Naive thymus-derived CD4-positive, alpha-beta T cell (primary cell): ENCODE measurements around the gene SLC35G2. TPM values are rescaled to one million over a fixed set of nuclear protein-coding genes. Genes with fewer than 3 reads are reported as not detected.
A peak's percentile ranks its signal among the peaks of the same experiment; 100 is the strongest.

ENCODE experiments used
- ATAC-seq: fragments of 150-1000 bp; cut with Tn5 transposase; 2 replicates; pipeline ENCODE4 v1.10.0; 2021; ENCODE audit warnings: mild to moderate bottlenecking, moderate library complexity
- CTCF ChIA-PET: fragments of 350-600 bp; sonication (Branson Sonifier 250); formaldehyde crosslinking; loops from one replicate; lab custom pipeline; 2021; ENCODE audit warnings: antibody characterized with exemption; lab: Charles Lee
- POLR2A ChIA-PET: fragments of 350-600 bp; sonication (Branson Sonifier 250); formaldehyde crosslinking; loops from one replicate; lab custom pipeline; 2021; ENCODE audit warnings: antibody characterized with exemption, inconsistent platforms; lab: Charles Lee
- DNase-seq, 9 donors: peaks; one replicate each; pipeline versions ENCODE4 v3.0.0 to v3.0.0-alpha.2; 2020 to 2022; ENCODE audit warnings: mixed read lengths in 1 of 9
- H3K27ac ChIP-seq: one replicate; pipeline ENCODE4 v1.7.0; 2013; ENCODE audit warnings: mild to moderate bottlenecking, low read depth, low read length, moderate library complexity
- H3K27me3 ChIP-seq, 2 donors: one replicate each; pipeline ENCODE4 v1.7.0; 2013; ENCODE audit warnings: low read length in 2 of 2, mild to moderate bottlenecking in 2 of 2, moderate library complexity in 2 of 2; ENCODE audit not compliant: control insufficient read depth in 2 of 2, insufficient read depth in 2 of 2
- H3K36me3 ChIP-seq, 3 experiments: 1 replicate in 2 of 3; 2 replicates in 1 of 3; pipeline ENCODE4 v1.7.0; 2013; ENCODE audit warnings: low read length in 3 of 3, mild to moderate bottlenecking in 3 of 3, moderate library complexity in 1 of 3; ENCODE audit not compliant: insufficient read depth in 3 of 3, control insufficient read depth in 2 of 3
- H3K4me1 ChIP-seq, 2 donors: one replicate each; pipeline ENCODE4 v1.7.0; 2013; ENCODE audit warnings: low read length in 2 of 2, mild to moderate bottlenecking in 2 of 2, moderate library complexity in 1 of 2; ENCODE audit not compliant: control insufficient read depth in 2 of 2, insufficient read depth in 2 of 2
- H3K4me3 ChIP-seq: 2 replicates; pipeline ENCODE4 v1.7.0; 2013; ENCODE audit warnings: mild to moderate bottlenecking, low read length
- H3K9me3 ChIP-seq, 3 experiments: 1 replicate in 2 of 3; 2 replicates in 1 of 3; pipeline ENCODE4 v1.7.0; 2013; ENCODE audit warnings: low read length in 3 of 3; ENCODE audit not compliant: control insufficient read depth in 2 of 3
- H3K27ac Mint-ChIP-seq, 9 donors: one replicate each; pipeline ENCODE4 v1.8.0; 2020 to 2022; ENCODE audit warnings: mixed read lengths in 9 of 9, mild to moderate bottlenecking in 8 of 9, moderate library complexity in 5 of 9, inconsistent platforms in 2 of 9
- H3K27me3 Mint-ChIP-seq, 5 donors: one replicate each; pipeline ENCODE4 v1.8.0; 2021 to 2022; ENCODE audit warnings: mixed read lengths in 5 of 5, mild to moderate bottlenecking in 1 of 5
- H3K36me3 Mint-ChIP-seq, 5 donors: one replicate each; pipeline ENCODE4 v1.8.0; 2020 to 2022; ENCODE audit warnings: mixed read lengths in 5 of 5, mild to moderate bottlenecking in 3 of 5, inconsistent platforms in 1 of 5
- H3K4me1 Mint-ChIP-seq, 7 donors: one replicate each; pipeline ENCODE4 v1.8.0; 2020 to 2022; ENCODE audit warnings: mixed read lengths in 7 of 7, mild to moderate bottlenecking in 3 of 7, inconsistent platforms in 1 of 7
- H3K4me3 Mint-ChIP-seq, 10 donors: one replicate each; pipeline ENCODE4 v1.8.0; 2020 to 2022; ENCODE audit warnings: mild to moderate bottlenecking in 10 of 10, mixed read lengths in 10 of 10, moderate library complexity in 6 of 10, inconsistent platforms in 2 of 10
- H3K9me3 Mint-ChIP-seq, 11 donors: one replicate each; pipeline ENCODE4 v1.8.0; 2020 to 2022; ENCODE audit warnings: mixed read lengths in 11 of 11, mild to moderate bottlenecking in 4 of 11, inconsistent platforms in 1 of 11, moderate library complexity in 1 of 11
- intact Hi-C, 2 donors: fragments of 100-400 bp; cut with micrococcal nuclease; formaldehyde crosslinking; loops; one replicate each; pipeline ENCODE4 v1.15.1; 2023
- polyA plus RNA-seq, 2 donors: library from polyadenylated mRNA; unstranded; fragments of 300-500 nt; fragmentation: Illumina TruSeq; gene quantifications; one replicate each; pipeline ENCODE4 v1.2.3, GENCODE V29; 2021
- total RNA-seq, 6 experiments: library from RNA in 5 of 6; stranded (reverse) in 5 of 6; gene quantifications; 1 replicate in 5 of 6; 2 replicates in 1 of 6; pipeline ENCODE4 v1.2.3 and lab custom pipeline; 2021 to 2026

The SLC35G2 gene
- total and polyA plus RNA-seq, 7 experiments from 2014 or later = 0.10 to 0.60 TPM; not detected in 5

DNA sequence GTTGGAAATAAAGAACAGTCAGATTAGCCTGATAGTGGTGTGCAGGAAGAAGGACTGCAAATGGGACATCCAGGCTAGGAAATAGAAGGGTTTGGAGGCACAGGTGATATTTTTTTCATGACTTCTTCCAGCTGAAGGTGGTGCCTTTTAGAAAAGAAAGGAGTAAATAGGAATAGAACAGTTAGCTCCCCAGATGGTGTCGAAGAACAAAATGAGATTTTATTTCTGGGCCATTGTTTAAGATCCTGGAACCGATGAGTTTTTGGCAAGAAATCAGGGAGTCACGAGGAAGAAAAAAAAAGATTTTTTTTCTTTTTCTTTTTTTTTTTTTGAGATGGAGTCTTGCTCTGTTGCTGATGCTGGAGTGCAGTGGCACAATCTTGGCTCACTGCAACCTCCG, 33.3 kb downstream of the SLC35G2 start:
- no peaks in the 10 kb centered on the region for H3K27me3 Mint-ChIP-seq
- Histone ChIP-seq H3K27me3 (no peaks in the 10 kb centered on the region), H3K9me3 (peaks cover 0 to 3% (median 3%) of the 10 kb centered on the region in 3 experiments), H3K4me3 (no peak overlapping the region), H3K27ac (no peak overlapping the region), H3K36me3 (no peaks in the 10 kb centered on the region), H3K4me1 (no peaks in the 10 kb centered on the region)
- no peak overlapping the region for H3K4me3 Mint-ChIP-seq
- no peak for DNase-seq
- peaks cover 8 to 36% (median 23%) of the 10 kb centered on the region in 5 donors for H3K36me3 Mint-ChIP-seq
- H3K9me3 Mint-ChIP-seq = peaks cover 0 to 13% (median 5%) of the 10 kb centered on the region in 11 donors
- intact Hi-C loops = no loop called here
- ChIA-PET POLR2A (no interaction called here), CTCF (interaction anchor here (0.6 kb wide), 1 partner anchor 98 kb away, joined by 3 read pairs; no protein-coding TSS in a partner anchor)
- H3K27ac Mint-ChIP-seq = peak overlapping the region in 1 of 9 donors; percentile 9
- peaks cover 5 to 21% (median 16%) of the 10 kb centered on the region in 7 donors for H3K4me1 Mint-ChIP-seq
- ATAC-seq = no peak

DNA sequence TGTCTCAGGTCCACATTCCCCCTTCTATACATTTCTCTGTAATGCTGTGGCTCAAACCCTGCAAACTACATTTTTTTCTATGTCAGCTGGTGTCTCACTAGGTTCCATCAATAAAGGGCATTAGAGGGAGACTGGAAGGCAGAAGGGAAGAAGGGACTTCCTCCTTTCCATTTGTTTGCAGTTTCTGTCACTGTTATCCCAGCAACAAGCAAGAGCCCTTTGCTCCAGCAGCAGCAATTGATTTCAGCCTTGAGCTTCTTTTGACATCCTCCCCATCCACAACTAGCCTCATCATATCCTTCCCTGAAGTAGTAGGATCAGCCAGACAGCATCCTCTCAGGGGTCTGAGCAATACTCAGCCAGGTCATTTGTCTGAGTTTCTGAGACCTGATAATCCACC, 37.7 kb downstream of the SLC35G2 start:
- CTCF ChIA-PET = no interaction called here
- no peaks in the 10 kb centered on the region for H3K36me3 ChIP-seq
- DNase-seq (no peak), ATAC-seq (no peak)
- POLR2A ChIA-PET = no interaction called here
- no peaks in the 10 kb centered on the region for H3K27me3 ChIP-seq
- Mint-ChIP-seq H3K4me1 (peaks cover 28 to 50% (median 43%) of the 10 kb centered on the region in 7 donors), H3K9me3 (peaks cover 2 to 14% (median 6%) of the 10 kb centered on the region in 11 donors), H3K4me3 (no peak overlapping the region), H3K36me3 (peaks cover 9 to 33% (median 25%) of the 10 kb centered on the region in 5 donors), H3K27ac (no peak overlapping the region), H3K27me3 (no peaks in the 10 kb centered on the region)
- intact Hi-C loops = no loop called here
- H3K9me3 ChIP-seq = peaks cover 0 to 5% (median 4%) of the 10 kb centered on the region in 3 experiments
- no peak overlapping the region for H3K27ac ChIP-seq
- peaks cover 9 to 11% of the 10 kb centered on the region in 2 donors for H3K4me1 ChIP-seq
- H3K4me3 ChIP-seq = no peak overlapping the region

DNA sequence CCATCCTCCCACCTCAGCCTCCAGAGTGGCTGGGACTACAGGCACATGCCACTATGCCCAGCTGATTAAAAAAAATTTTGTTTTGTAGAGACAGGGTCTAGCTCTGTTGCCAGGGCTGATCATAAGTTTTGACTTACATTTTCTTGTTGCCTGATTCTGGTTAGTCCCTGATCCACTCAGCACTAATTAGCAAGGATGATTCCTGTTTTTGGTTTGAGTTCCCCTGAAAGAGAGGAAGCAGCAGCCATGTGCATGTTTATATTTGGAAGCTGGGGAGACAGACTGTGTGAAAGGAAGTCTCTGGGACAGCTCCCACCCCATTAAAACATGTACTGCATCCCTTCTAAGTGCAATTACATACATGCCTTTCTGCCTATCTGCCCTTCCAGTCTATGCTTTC, 39.5 kb downstream of the SLC35G2 start:
- peak overlapping the region in 4 of 10 donors; percentile 2 to 29 (median 16) for H3K4me3 Mint-ChIP-seq

DNA sequence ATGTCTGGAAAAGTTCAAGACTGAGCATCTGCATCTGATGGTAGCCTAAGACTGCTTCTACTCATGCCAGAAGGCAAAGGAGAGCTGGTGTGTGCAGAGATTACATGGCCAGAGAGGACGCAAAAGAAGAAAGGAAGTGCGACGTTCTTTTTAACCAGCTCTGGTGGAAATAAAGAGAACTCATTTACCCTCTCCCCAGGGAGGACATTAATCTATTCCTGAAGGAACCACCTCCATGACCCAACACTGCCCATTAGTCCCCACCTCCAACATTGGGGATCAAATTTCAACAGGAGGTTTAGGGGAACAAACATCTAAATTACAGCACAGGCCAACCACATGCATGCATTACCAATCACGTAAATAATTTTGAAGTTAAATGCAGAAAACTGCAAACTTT, 41.6 kb downstream of the SLC35G2 start:
- peak overlapping the region; percentile 93 for H3K27ac ChIP-seq
- Mint-ChIP-seq H3K36me3 (peaks cover 9 to 25% (median 23%) of the 10 kb centered on the region in 5 donors), H3K4me1 (peaks cover 23 to 72% (median 55%) of the 10 kb centered on the region in 7 donors), H3K27ac (peak overlapping the region; percentile 93 to 99 (median 97)), H3K9me3 (peaks cover 2 to 14% (median 5%) of the 10 kb centered on the region in 11 donors), H3K27me3 (no peaks in the 10 kb centered on the region), H3K4me3 (peak overlapping the region; percentile 91 to 99 (median 94))
- no peak for ATAC-seq
- ChIA-PET POLR2A (interaction anchor here (0.8 to 6.4 kb wide), 7 partner anchors 24 to 665 kb away, joined by 3 to 117 read pairs (median 14); partner anchors contain the start of genes MSL2 and STAG1), CTCF (interaction anchor here (2.1 to 3.6 kb wide), 2 partner anchors 108 to 153 kb away, joined by 8 to 32 read pairs; partner anchors contain the start of gene STAG1)
- H3K36me3 ChIP-seq = peaks cover 0 to 7% (median 0%) of the 10 kb centered on the region in 3 experiments
- peaks cover 15 to 20% of the 10 kb centered on the region in 2 donors for H3K4me1 ChIP-seq
- H3K27me3 ChIP-seq = no peaks in the 10 kb centered on the region
- H3K4me3 ChIP-seq = peak overlapping the region; percentile 85
- peaks cover 0 to 5% (median 4%) of the 10 kb centered on the region in 3 experiments for H3K9me3 ChIP-seq
- intact Hi-C loops = loop anchor here (2.0 to 10.0 kb wide), 5 partner anchors 22 to 783 kb away; no protein-coding TSS in a partner anchor
- peak in 1 of 9 donors; percentile 8 for DNase-seq

More for the DNA sequence above, 39.5 kb downstream of the SLC35G2 start:
- peaks cover 23 to 58% (median 46%) of the 10 kb centered on the region in 7 donors for H3K4me1 Mint-ChIP-seq
- no peak for ATAC-seq
- H3K27me3 Mint-ChIP-seq = no peaks in the 10 kb centered on the region
- intact Hi-C loops = no loop called here
- H3K27me3 ChIP-seq = no peaks in the 10 kb centered on the region
- H3K36me3 Mint-ChIP-seq = peaks cover 9 to 33% (median 25%) of the 10 kb centered on the region in 5 donors
- peaks cover 2 to 14% (median 6%) of the 10 kb centered on the region in 11 donors for H3K9me3 Mint-ChIP-seq
- peaks cover 0 to 7% (median 0%) of the 10 kb centered on the region in 3 experiments for H3K36me3 ChIP-seq
- peak overlapping the region in 1 of 9 donors; percentile 20 for H3K27ac Mint-ChIP-seq
- peaks cover 0 to 5% (median 4%) of the 10 kb centered on the region in 3 experiments for H3K9me3 ChIP-seq
- no peak overlapping the region for H3K4me3 ChIP-seq
- CTCF ChIA-PET = interaction anchor here (0.5 to 1.8 kb wide), 3 partner anchors 26 to 106 kb away, joined by 3 to 6 read pairs (median 3); partner anchors contain the start of gene STAG1
- DNase-seq = no peak
- POLR2A ChIA-PET = interaction anchor here (6.4 kb wide), 1 partner anchor 105 kb away, joined by 117 read pairs; the partner anchor contains the start of gene STAG1
- H3K4me1 ChIP-seq = peaks cover 15 to 17% of the 10 kb centered on the region in 2 donors
- no peak overlapping the region for H3K27ac ChIP-seq

DNA sequence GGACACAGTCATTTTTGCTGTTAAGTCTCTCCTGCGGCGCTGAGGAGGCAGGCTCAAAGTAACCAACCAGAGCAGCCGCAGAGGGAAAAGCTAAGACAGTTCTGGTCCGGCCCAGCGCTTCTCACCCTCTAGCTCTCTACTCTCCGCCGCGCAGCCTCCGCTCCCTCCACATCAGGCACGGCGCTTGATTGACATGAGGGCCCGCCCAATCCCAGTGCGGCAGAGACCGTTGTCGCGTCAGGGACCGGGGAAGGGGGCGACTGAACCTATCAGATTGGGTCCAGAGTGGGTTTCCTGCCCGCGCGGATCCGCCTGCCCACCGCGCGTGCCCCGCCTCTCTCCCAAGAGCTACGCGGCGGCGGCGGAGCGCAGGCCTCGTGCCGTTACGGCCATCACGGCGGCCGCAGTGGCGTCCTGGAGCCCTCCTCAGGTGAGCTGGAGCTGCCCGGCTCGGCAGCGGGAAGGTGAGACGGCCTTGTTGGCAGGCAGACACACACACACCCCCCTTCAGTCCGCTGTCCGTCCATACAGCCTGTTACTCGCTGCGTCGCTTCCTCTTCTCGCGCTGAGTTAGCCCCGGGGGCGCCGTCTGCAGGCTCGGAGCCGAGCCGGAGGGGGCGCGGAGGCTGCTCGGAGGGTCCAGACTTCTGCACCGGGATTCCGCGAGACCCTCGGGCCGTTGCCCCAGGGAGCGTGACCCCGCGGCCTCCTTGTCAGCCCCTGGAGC, 43.1 kb downstream of the SLC35G2 start, which contains the start of gene NCK1:
NCK1 (plus strand) TSS at position 319 of the 727 bp plus-strand sequence. CDS start 65,794 bp downstream, outside the sequence.
- Mint-ChIP-seq H3K9me3 (peaks cover 0 to 7% (median 3%) of the 10 kb centered on the region in 11 donors), H3K4me3 (peak within 1 kb of the TSS; percentile 91 to 99 (median 94)), H3K4me1 (peaks cover 32 to 74% (median 64%) of the 10 kb centered on the region in 7 donors), H3K27me3 (no peaks in the 10 kb centered on the region), H3K36me3 (peaks cover 3 to 14% (median 13%) of the 10 kb centered on the region in 5 donors), H3K27ac (peak within 1 kb of the TSS; percentile 93 to 99 (median 97))
- CTCF ChIA-PET = interaction anchor here (0.6 to 3.6 kb wide), 6 partner anchors 9 to 666 kb away, joined by 3 to 32 read pairs (median 5); partner anchors contain the start of genes MSL2 and STAG1
- peaks cover 20 to 25% of the 10 kb centered on the region in 2 donors for H3K4me1 ChIP-seq
- peak within 1 kb of the TSS; percentile 93 for H3K27ac ChIP-seq
- DNase-seq (peak; percentile 89 to 99 (median 98)), ATAC-seq (peak; percentile 97)
- intact Hi-C loops = loop anchor here (1.0 to 10.0 kb wide), 18 partner anchors 23 to 787 kb away; partner anchors contain the start of genes MSL2 (in 2 of the 2), PCCB (in 2 of the 2) and STAG1 (in 2 of the 2)
- peak within 1 kb of the TSS; percentile 85 for H3K4me3 ChIP-seq
- H3K27me3 ChIP-seq = no peaks in the 10 kb centered on the region
- POLR2A ChIA-PET = interaction anchor here (1.0 to 6.4 kb wide), 18 partner anchors 9 to 666 kb away, joined by 3 to 117 read pairs (median 6); partner anchors contain the start of genes MSL2 and STAG1
- H3K36me3 ChIP-seq = peaks cover 0 to 7% (median 0%) of the 10 kb centered on the region in 3 experiments
- H3K9me3 ChIP-seq = peaks cover 0 to 3% (median 3%) of the 10 kb centered on the region in 3 experiments
